ENCODE measurements around the gene PIP5KL1.

PIP5KL1 gene

GRCh38 chr9:127941062-127941960 lies 10.7 kb upstream of the PIP5KL1 start:
- no peaks in the 10 kb centered on the region for H3K9me3 ChIP-seq (ENCODE audit: control insufficient read depth, low read length)
- H3K4me1 ChIP-seq (ENCODE audit: control insufficient read depth, insufficient read depth, low read length): peaks cover 8% of the 10 kb centered on the region
- no peaks in the 10 kb centered on the region for H3K27me3 ChIP-seq (ENCODE audit: control insufficient read depth, insufficient read depth, low read length, poor library complexity, severe bottlenecking)
- no peak overlapping the region for H3K27ac ChIP-seq (ENCODE audit: insufficient read depth, low read depth, low read length, poor library complexity, severe bottlenecking)
- H3K36me3 ChIP-seq (ENCODE audit: control insufficient read depth, insufficient read depth, low read length): peaks cover 7% of the 10 kb centered on the region
- no peak overlapping the region for H3K4me3 ChIP-seq (ENCODE audit: insufficient read depth, low read depth, low read length)
- WGBS, 2 experiments: 90% methylated on average over 18 of the region's 18 CpGs

GRCh38 chr9:127940593-127940992 lies 10.0 kb upstream of the PIP5KL1 start:
- Histone ChIP-seq H3K36me3 (ENCODE audit: control insufficient read depth, insufficient read depth, low read length) (peaks cover 7% of the 10 kb centered on the region), H3K9me3 (ENCODE audit: control insufficient read depth, low read length) (no peaks in the 10 kb centered on the region), H3K4me1 (ENCODE audit: control insufficient read depth, insufficient read depth, low read length) (peaks cover 8% of the 10 kb centered on the region), H3K27ac (ENCODE audit: insufficient read depth, low read depth, low read length, poor library complexity, severe bottlenecking) (no peak overlapping the region), H3K4me3 (ENCODE audit: insufficient read depth, low read depth, low read length) (no peak overlapping the region), H3K27me3 (ENCODE audit: control insufficient read depth, insufficient read depth, low read length, poor library complexity, severe bottlenecking) (no peaks in the 10 kb centered on the region)
- WGBS, 2 experiments: 84 to 95% methylated on average over 3 to 4 of the region's 4 CpGs

- 73 to 76% methylated on average over 25 of the region's 25 CpGs for WGBS, 2 experiments
- Histone ChIP-seq H3K4me1 (ENCODE audit: control insufficient read depth, insufficient read depth, low read length) (peaks cover 8% of the 10 kb centered on the region), H3K36me3 (ENCODE audit: control insufficient read depth, insufficient read depth, low read length) (peaks cover 7% of the 10 kb centered on the region), H3K9me3 (ENCODE audit: control insufficient read depth, low read length) (no peaks in the 10 kb centered on the region), H3K4me3 (ENCODE audit: insufficient read depth, low read depth, low read length) (no peak overlapping the region), H3K27ac (ENCODE audit: insufficient read depth, low read depth, low read length, poor library complexity, severe bottlenecking) (no peak overlapping the region), H3K27me3 (ENCODE audit: control insufficient read depth, insufficient read depth, low read length, poor library complexity, severe bottlenecking) (no peaks in the 10 kb centered on the region)
Measured at GRCh38 chr9:127938298-127938690, 7.7 kb upstream of the PIP5KL1 start.

GRCh38 chr9:127937388-127938297 lies 7.1 kb upstream of the PIP5KL1 start, which contains the start of gene DPM2:
TSS of gene DPM2 (minus strand) at chr9:127937854. CDS start at chr9:127937820, 34 bp downstream.
- Histone ChIP-seq H3K36me3 (ENCODE audit: control insufficient read depth, insufficient read depth, low read length) (peaks cover 7% of the 10 kb centered on the region), H3K27ac (ENCODE audit: insufficient read depth, low read depth, low read length, poor library complexity, severe bottlenecking) (no peak within 1 kb of the TSS)
- 11% methylated on average over 60 of the region's 60 CpGs for WGBS, 2 experiments

GRCh38 chr9:127937056-127937387 lies 6.4 kb upstream of the PIP5KL1 start:
- Histone ChIP-seq H3K36me3 (ENCODE audit: control insufficient read depth, insufficient read depth, low read length) (peaks cover 2% of the 10 kb centered on the region), H3K9me3 (ENCODE audit: control insufficient read depth, low read length) (no peaks in the 10 kb centered on the region), H3K4me3 (ENCODE audit: insufficient read depth, low read depth, low read length) (peak overlapping the region; percentile 80), H3K4me1 (ENCODE audit: control insufficient read depth, insufficient read depth, low read length) (peaks cover 2% of the 10 kb centered on the region), H3K27ac (ENCODE audit: insufficient read depth, low read depth, low read length, poor library complexity, severe bottlenecking) (no peak overlapping the region), H3K27me3 (ENCODE audit: control insufficient read depth, insufficient read depth, low read length, poor library complexity, severe bottlenecking) (no peaks in the 10 kb centered on the region)
- WGBS, 2 experiments: 21 to 23% methylated on average over 7 of the region's 7 CpGs

More at GRCh38 chr9:127937388-127938297, 7.1 kb upstream of the PIP5KL1 start, which contains the start of gene DPM2:
- Histone ChIP-seq H3K27me3 (ENCODE audit: control insufficient read depth, insufficient read depth, low read length, poor library complexity, severe bottlenecking) (no peaks in the 10 kb centered on the region), H3K4me3 (ENCODE audit: insufficient read depth, low read depth, low read length) (peak within 1 kb of the TSS; percentile 80), H3K4me1 (ENCODE audit: control insufficient read depth, insufficient read depth, low read length) (peaks cover 8% of the 10 kb centered on the region), H3K9me3 (ENCODE audit: control insufficient read depth, low read length) (no peaks in the 10 kb centered on the region)

GRCh38 chr9:127936347-127936852 lies 5.8 kb upstream of the PIP5KL1 start:
- no peak overlapping the region for H3K27ac ChIP-seq (ENCODE audit: insufficient read depth, low read depth, low read length, poor library complexity, severe bottlenecking)
- H3K4me3 ChIP-seq (ENCODE audit: insufficient read depth, low read depth, low read length): peak overlapping the region; percentile 80
- peaks cover 2% of the 10 kb centered on the region for H3K27me3 ChIP-seq (ENCODE audit: control insufficient read depth, insufficient read depth, low read length, poor library complexity, severe bottlenecking)
- no peaks in the 10 kb centered on the region for H3K9me3 ChIP-seq (ENCODE audit: control insufficient read depth, low read length)
- WGBS, 2 experiments: 88% methylated on average over 14 of the region's 14 CpGs
- H3K36me3 ChIP-seq (ENCODE audit: control insufficient read depth, insufficient read depth, low read length): no peaks in the 10 kb centered on the region
- H3K4me1 ChIP-seq (ENCODE audit: control insufficient read depth, insufficient read depth, low read length): peaks cover 1% of the 10 kb centered on the region

GRCh38 chr9:127935765-127936221 lies 5.2 kb upstream of the PIP5KL1 start:
- H3K27me3 ChIP-seq (ENCODE audit: control insufficient read depth, insufficient read depth, low read length, poor library complexity, severe bottlenecking): peaks cover 5% of the 10 kb centered on the region
- H3K4me1 ChIP-seq (ENCODE audit: control insufficient read depth, insufficient read depth, low read length): peaks cover 7% of the 10 kb centered on the region
- no peak overlapping the region for H3K4me3 ChIP-seq (ENCODE audit: insufficient read depth, low read depth, low read length)
- 91 to 96% methylated on average over 4 of the region's 4 CpGs for WGBS, 2 experiments
- H3K36me3 ChIP-seq (ENCODE audit: control insufficient read depth, insufficient read depth, low read length): no peaks in the 10 kb centered on the region
- H3K9me3 ChIP-seq (ENCODE audit: control insufficient read depth, low read length): no peaks in the 10 kb centered on the region
- no peak overlapping the region for H3K27ac ChIP-seq (ENCODE audit: insufficient read depth, low read depth, low read length, poor library complexity, severe bottlenecking)

GRCh38 chr9:127934986-127935385 lies 4.4 kb upstream of the PIP5KL1 start:
- WGBS, 2 experiments: 85 to 86% methylated on average over 11 of the region's 11 CpGs
- Histone ChIP-seq H3K4me1 (ENCODE audit: control insufficient read depth, insufficient read depth, low read length) (peaks cover 8% of the 10 kb centered on the region), H3K27ac (ENCODE audit: insufficient read depth, low read depth, low read length, poor library complexity, severe bottlenecking) (no peak overlapping the region), H3K36me3 (ENCODE audit: control insufficient read depth, insufficient read depth, low read length) (no peaks in the 10 kb centered on the region), H3K4me3 (ENCODE audit: insufficient read depth, low read depth, low read length) (no peak overlapping the region), H3K9me3 (ENCODE audit: control insufficient read depth, low read length) (no peaks in the 10 kb centered on the region), H3K27me3 (ENCODE audit: control insufficient read depth, insufficient read depth, low read length, poor library complexity, severe bottlenecking) (peaks cover 8% of the 10 kb centered on the region)

GRCh38 chr9:127934248-127934647 lies 3.7 kb upstream of the PIP5KL1 start:
- H3K4me3 ChIP-seq (ENCODE audit: insufficient read depth, low read depth, low read length): no peak overlapping the region
- WGBS, 2 experiments: 85 to 89% methylated on average over 4 of the region's 4 CpGs
- no peak overlapping the region for H3K27ac ChIP-seq (ENCODE audit: insufficient read depth, low read depth, low read length, poor library complexity, severe bottlenecking)
- H3K4me1 ChIP-seq (ENCODE audit: control insufficient read depth, insufficient read depth, low read length): peaks cover 8% of the 10 kb centered on the region
- H3K36me3 ChIP-seq (ENCODE audit: control insufficient read depth, insufficient read depth, low read length): no peaks in the 10 kb centered on the region
- no peaks in the 10 kb centered on the region for H3K9me3 ChIP-seq (ENCODE audit: control insufficient read depth, low read length)
- H3K27me3 ChIP-seq (ENCODE audit: control insufficient read depth, insufficient read depth, low read length, poor library complexity, severe bottlenecking): peaks cover 16% of the 10 kb centered on the region
